Suprapubic skin (tissue), 4 donors: ENCODE results near the gene PORCN. TPM values are rescaled to one million over a fixed set of nuclear protein-coding genes. Genes with fewer than 3 reads are reported as not detected.

Experiments used
- DNase-seq, 2 donors: peaks; one replicate each; pipeline ENCODE4 v3.0.0-alpha.2; 2019; ENCODE audit warnings: low spot score in 2 of 2
- H3K27ac ChIP-seq: fragments of 200-600 bp; sonication (generic); one replicate; pipeline ENCODE4 v1.5.1; 2019
- H3K27me3 ChIP-seq: fragments of 200-600 bp; sonication (generic); one replicate; pipeline ENCODE4 v1.5.1; 2019
- H3K36me3 ChIP-seq: fragments of 200-600 bp; sonication (generic); one replicate; pipeline ENCODE4 v1.5.1; 2019
- H3K4me1 ChIP-seq: fragments of 200-600 bp; sonication (generic); one replicate; pipeline ENCODE4 v1.5.1; 2019
- H3K4me3 ChIP-seq: fragments of 200-600 bp; sonication (generic); one replicate; pipeline ENCODE4 v1.5.1; 2019; ENCODE audit warnings: mild to moderate bottlenecking
- H3K9me3 ChIP-seq: fragments of 200-600 bp; sonication (generic); one replicate; pipeline ENCODE4 v1.5.1; 2019
- CTCF ChIP-seq, 2 donors: fragments of 200-600 bp in 1 of 2; fragments of 450-650 bp in 1 of 2; sonication (generic) in 1 of 2; IDR thresholded peaks; one replicate each; pipeline ENCODE4 v1.5.1; 2016 to 2019; ENCODE audit warnings: antibody characterized with exemption in 2 of 2, mild to moderate bottlenecking in 1 of 2, moderate library complexity in 1 of 2
- EP300 ChIP-seq: sonication (generic); formaldehyde crosslinking; IDR thresholded peaks from one replicate; pipeline ENCODE4 v1.6.1; 2017; ENCODE audit warnings: antibody characterized with exemption
- POLR2A ChIP-seq, 2 donors: fragments of 450-650 bp; IDR thresholded peaks; one replicate each; pipeline ENCODE4 v1.6.1; 2017; ENCODE audit warnings: antibody characterized with exemption in 2 of 2, mild to moderate bottlenecking in 2 of 2, moderate library complexity in 2 of 2
- POLR2AphosphoS5 ChIP-seq, 3 donors: sonication (generic); formaldehyde crosslinking; IDR thresholded peaks; one replicate each; pipeline ENCODE4 v1.6.1; 2017; ENCODE audit warnings: antibody characterized with exemption in 3 of 3
- WGBS: methylation state at CpG from one replicate; pipeline ENCODE4 v1.1.5; 2018; 5-methylcytosine and 5-hydroxymethylcytosine counted together
- total RNA-seq, 4 donors: library from RNA; depleted of rRNA; stranded (reverse); fragments of >200 nt; gene quantifications; one replicate each; pipeline ENCODE4 v1.1.0, GENCODE V29; 2016

The PORCN gene
- total RNA-seq, 4 donors from 2014 or later, result 16.7 to 34.5 (median 25.8) TPM

- no peaks in the 10 kb centered on the region for H3K27me3 ChIP-seq
Measured at GRCh38 chrX:48480583-48480982, 28.2 kb upstream of the PORCN start.

GRCh38 chrX:48482526-48482925, 26.3 kb upstream of the PORCN start:
- H3K36me3 ChIP-seq, result peaks cover 32% of the 10 kb centered on the region
- WGBS, result 80% methylated on average over 7 of the region's 7 CpGs

More at GRCh38 chrX:48480583-48480982, 28.2 kb upstream of the PORCN start:
- H3K9me3 ChIP-seq, result no peaks in the 10 kb centered on the region
- WGBS, result 91% methylated on average over 3 of the region's 3 CpGs
- H3K4me1 ChIP-seq, result no peaks in the 10 kb centered on the region
- DNase-seq, result no peak
- TF ChIP-seq EP300 (no peak), POLR2A (IDR thresholded peaks at IDR 0.05) (no peak), CTCF (IDR thresholded peaks at IDR 0.05) (no peak), POLR2AphosphoS5 (IDR thresholded peaks at IDR 0.05) (no peak)
- H3K4me3 ChIP-seq, result no peak overlapping the region
- H3K36me3 ChIP-seq, result peaks cover 32% of the 10 kb centered on the region
- no peak overlapping the region for H3K27ac ChIP-seq

GRCh38 chrX:48487362-48487798, 21.4 kb upstream of the PORCN start:
- 60% methylated on average over 5 of the region's 10 CpGs for WGBS
- H3K27ac ChIP-seq, result no peak overlapping the region
- H3K4me1 ChIP-seq, result no peaks in the 10 kb centered on the region
- no peak for DNase-seq
- no peak for TF ChIP-seq EP300
- TF ChIP-seq POLR2A (IDR thresholded peaks at IDR 0.05), result no peak
- TF ChIP-seq CTCF (IDR thresholded peaks at IDR 0.05), result no peak
- TF ChIP-seq POLR2AphosphoS5 (IDR thresholded peaks at IDR 0.05), result no peak
- H3K4me3 ChIP-seq, result no peak overlapping the region
- H3K9me3 ChIP-seq, result no peaks in the 10 kb centered on the region
- peaks cover 14% of the 10 kb centered on the region for H3K36me3 ChIP-seq
- no peaks in the 10 kb centered on the region for H3K27me3 ChIP-seq

More at GRCh38 chrX:48482526-48482925, 26.3 kb upstream of the PORCN start:
- H3K9me3 ChIP-seq, result no peaks in the 10 kb centered on the region
- no peak for DNase-seq
- no peaks in the 10 kb centered on the region for H3K27me3 ChIP-seq
- TF ChIP-seq CTCF (IDR thresholded peaks at IDR 0.05) (no peak), EP300 (no peak), POLR2AphosphoS5 (IDR thresholded peaks at IDR 0.05) (no peak), POLR2A (IDR thresholded peaks at IDR 0.05) (no peak)
- H3K27ac ChIP-seq, result no peak overlapping the region
- no peak overlapping the region for H3K4me3 ChIP-seq
- H3K4me1 ChIP-seq, result no peaks in the 10 kb centered on the region

- no peak overlapping the region for H3K27ac ChIP-seq
- WGBS, result 33% methylated on average over 1 of the region's 3 CpGs
- no peaks in the 10 kb centered on the region for H3K4me1 ChIP-seq
- no peaks in the 10 kb centered on the region for H3K9me3 ChIP-seq
- no peak overlapping the region for H3K4me3 ChIP-seq
- TF ChIP-seq CTCF (IDR thresholded peaks at IDR 0.05) (no peak), POLR2AphosphoS5 (IDR thresholded peaks at IDR 0.05) (no peak), POLR2A (IDR thresholded peaks at IDR 0.05) (no peak), EP300 (no peak)
- H3K27me3 ChIP-seq, result no peaks in the 10 kb centered on the region
- no peak for DNase-seq
- peaks cover 12% of the 10 kb centered on the region for H3K36me3 ChIP-seq
Measured at GRCh38 chrX:48488034-48488433, 20.8 kb upstream of the PORCN start.

GRCh38 chrX:48489296-48489695, 19.5 kb upstream of the PORCN start:
- DNase-seq, result no peak
- no peaks in the 10 kb centered on the region for H3K27me3 ChIP-seq
- 84% methylated on average over 9 of the region's 9 CpGs for WGBS
- peaks cover under 1% of the 10 kb centered on the region for H3K36me3 ChIP-seq
- no peaks in the 10 kb centered on the region for H3K4me1 ChIP-seq
- TF ChIP-seq EP300 (no peak), CTCF (IDR thresholded peaks at IDR 0.05) (no peak), POLR2A (IDR thresholded peaks at IDR 0.05) (no peak), POLR2AphosphoS5 (IDR thresholded peaks at IDR 0.05) (no peak)
- H3K4me3 ChIP-seq, result no peak overlapping the region
- H3K9me3 ChIP-seq, result no peaks in the 10 kb centered on the region
- no peak overlapping the region for H3K27ac ChIP-seq
